ENCODE results near the gene TDO2.

DNA sequence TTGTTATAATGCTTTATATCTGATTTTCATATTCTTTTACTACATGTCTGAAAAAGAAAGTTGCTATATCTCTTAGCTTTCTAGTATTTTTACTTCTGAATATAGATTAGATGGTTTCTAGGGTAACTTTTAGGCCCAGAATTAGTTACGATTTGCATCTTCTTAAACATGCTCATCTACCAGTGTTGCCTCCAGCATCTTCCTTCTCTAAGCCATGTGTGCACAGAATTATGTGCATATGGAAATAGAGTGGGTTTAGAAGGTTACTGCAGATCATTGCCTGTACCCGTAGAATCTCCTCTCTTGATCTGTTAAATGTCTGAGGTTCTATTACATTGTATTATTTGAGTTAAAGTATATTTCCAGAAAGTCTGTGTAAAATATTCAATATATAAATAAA lies 2.5 kb upstream of the TDO2 start:
- TF ChIP-seq, protein P1, sequence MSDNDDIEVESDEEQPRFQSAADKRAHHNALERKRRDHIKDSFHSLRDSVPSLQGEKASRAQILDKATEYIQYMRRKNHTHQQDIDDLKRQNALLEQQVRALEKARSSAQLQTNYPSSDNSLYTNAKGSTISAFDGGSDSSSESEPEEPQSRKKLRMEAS (IDR thresholded peaks at IDR 0.05; ENCODE audit: low read depth, low read length) = no peak
- TF ChIP-seq, protein P2, sequence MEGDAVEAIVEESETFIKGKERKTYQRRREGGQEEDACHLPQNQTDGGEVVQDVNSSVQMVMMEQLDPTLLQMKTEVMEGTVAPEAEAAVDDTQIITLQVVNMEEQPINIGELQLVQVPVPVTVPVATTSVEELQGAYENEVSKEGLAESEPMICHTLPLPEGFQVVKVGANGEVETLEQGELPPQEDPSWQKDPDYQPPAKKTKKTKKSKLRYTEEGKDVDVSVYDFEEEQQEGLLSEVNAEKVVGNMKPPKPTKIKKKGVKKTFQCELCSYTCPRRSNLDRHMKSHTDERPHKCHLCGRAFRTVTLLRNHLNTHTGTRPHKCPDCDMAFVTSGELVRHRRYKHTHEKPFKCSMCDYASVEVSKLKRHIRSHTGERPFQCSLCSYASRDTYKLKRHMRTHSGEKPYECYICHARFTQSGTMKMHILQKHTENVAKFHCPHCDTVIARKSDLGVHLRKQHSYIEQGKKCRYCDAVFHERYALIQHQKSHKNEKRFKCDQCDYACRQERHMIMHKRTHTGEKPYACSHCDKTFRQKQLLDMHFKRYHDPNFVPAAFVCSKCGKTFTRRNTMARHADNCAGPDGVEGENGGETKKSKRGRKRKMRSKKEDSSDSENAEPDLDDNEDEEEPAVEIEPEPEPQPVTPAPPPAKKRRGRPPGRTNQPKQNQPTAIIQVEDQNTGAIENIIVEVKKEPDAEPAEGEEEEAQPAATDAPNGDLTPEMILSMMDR (IDR thresholded peaks at IDR 0.05; ENCODE audit: low read depth, low read length) = no peak
- TF ChIP-seq POLR2A (IDR thresholded peaks at IDR 0.05; ENCODE audit: extremely low read depth, insufficient read length) (no peak), MYC (IDR thresholded peaks at IDR 0.05; ENCODE audit: low read depth, low read length) (no peak)
